ENCODE data around the gene CAPN5.

DNA sequence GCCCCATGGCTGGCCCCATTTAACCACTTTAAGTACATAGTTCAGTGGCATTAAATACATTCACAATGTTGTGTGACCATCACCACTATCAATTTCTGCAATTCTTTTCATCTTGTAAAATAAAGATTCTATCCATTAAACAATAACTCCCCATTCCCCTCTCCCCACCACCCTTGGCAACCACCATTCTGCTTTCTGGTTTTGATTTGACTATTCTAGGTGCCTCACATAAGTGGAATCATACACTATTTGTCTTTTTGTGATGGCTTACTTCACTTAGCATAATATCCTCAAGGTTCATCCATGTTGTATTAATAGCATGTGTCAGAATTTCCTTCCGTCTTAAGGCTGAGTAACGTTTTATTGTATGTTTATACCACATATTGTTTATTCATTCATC lies 68.3 kb downstream of the CAPN5 start:
- TF ChIP-seq, protein P1, sequence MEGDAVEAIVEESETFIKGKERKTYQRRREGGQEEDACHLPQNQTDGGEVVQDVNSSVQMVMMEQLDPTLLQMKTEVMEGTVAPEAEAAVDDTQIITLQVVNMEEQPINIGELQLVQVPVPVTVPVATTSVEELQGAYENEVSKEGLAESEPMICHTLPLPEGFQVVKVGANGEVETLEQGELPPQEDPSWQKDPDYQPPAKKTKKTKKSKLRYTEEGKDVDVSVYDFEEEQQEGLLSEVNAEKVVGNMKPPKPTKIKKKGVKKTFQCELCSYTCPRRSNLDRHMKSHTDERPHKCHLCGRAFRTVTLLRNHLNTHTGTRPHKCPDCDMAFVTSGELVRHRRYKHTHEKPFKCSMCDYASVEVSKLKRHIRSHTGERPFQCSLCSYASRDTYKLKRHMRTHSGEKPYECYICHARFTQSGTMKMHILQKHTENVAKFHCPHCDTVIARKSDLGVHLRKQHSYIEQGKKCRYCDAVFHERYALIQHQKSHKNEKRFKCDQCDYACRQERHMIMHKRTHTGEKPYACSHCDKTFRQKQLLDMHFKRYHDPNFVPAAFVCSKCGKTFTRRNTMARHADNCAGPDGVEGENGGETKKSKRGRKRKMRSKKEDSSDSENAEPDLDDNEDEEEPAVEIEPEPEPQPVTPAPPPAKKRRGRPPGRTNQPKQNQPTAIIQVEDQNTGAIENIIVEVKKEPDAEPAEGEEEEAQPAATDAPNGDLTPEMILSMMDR (IDR thresholded peaks at IDR 0.05 in 8 of 11, conservative IDR thresholded peaks at IDR 0.05 in 3 of 11), result no peak
- TF ChIP-seq POLR2AphosphoS5 (IDR thresholded peaks at IDR 0.05), result no peak
